Kidney (tissue), 14 donors: Measurements from ENCODE around the gene MYLK. TPM values are rescaled to one million over a fixed set of nuclear protein-coding genes. Genes with fewer than 3 reads are reported as not detected.

ENCODE experiments used
- DNase-seq, 5 donors: peaks; one replicate each; pipeline ENCODE4 v3.0.0-alpha.2; 2013 to 2020
- FAIRE-seq: peaks from 2 replicates; lab custom pipeline; 2012; peaks lifted over from hg19 to GRCh38; lab: Jason Lieb, UNC
- H3K27ac ChIP-seq, 2 donors: one replicate each; pipeline ENCODE4 v1.7.0; 2013; ENCODE audit warnings: low read depth in 2 of 2, low read length in 2 of 2, inconsistent platforms in 1 of 2
- H3K27me3 ChIP-seq: one replicate; pipeline ENCODE4 v1.7.1; 2013; ENCODE audit warnings: low read length, inconsistent platforms; ENCODE audit not compliant: control insufficient read depth, insufficient read depth
- H3K36me3 ChIP-seq, 3 donors: one replicate each; pipeline versions ENCODE4 v1.7.0 to v1.7.1; 2013; ENCODE audit warnings: low read length in 3 of 3, control low read depth in 1 of 3, inconsistent platforms in 1 of 3; ENCODE audit not compliant: insufficient read depth in 3 of 3, control insufficient read depth in 2 of 3
- H3K4me1 ChIP-seq, 3 donors: one replicate each; pipeline versions ENCODE4 v1.7.0 to v1.7.1; 2013; ENCODE audit warnings: low read length in 3 of 3, inconsistent platforms in 1 of 3, low read depth in 1 of 3; ENCODE audit not compliant: control insufficient read depth in 2 of 3, insufficient read depth in 2 of 3
- H3K4me3 ChIP-seq, 3 donors: one replicate each; pipeline versions ENCODE4 v1.7.0 to v1.8.1; 2013; ENCODE audit warnings: low read length in 3 of 3, control low read depth in 1 of 3, inconsistent platforms in 1 of 3
- H3K9ac ChIP-seq, 3 donors: one replicate each; pipeline versions ENCODE4 v1.7.0 to v1.7.1; 2013; ENCODE audit warnings: low read length in 3 of 3, control low read depth in 1 of 3, inconsistent platforms in 1 of 3
- H3K9me3 ChIP-seq, 3 donors: one replicate each; pipeline versions ENCODE4 v1.7.0 to v1.7.1; 2013; ENCODE audit warnings: low read length in 3 of 3, control low read depth in 1 of 3, inconsistent platforms in 1 of 3; ENCODE audit not compliant: control insufficient read depth in 2 of 3, insufficient read depth in 1 of 3
- CTCF ChIP-seq: IDR thresholded peaks from 3 replicates; pipeline ENCODE4 v1.5.1; 2012; ENCODE audit warnings: mild to moderate bottlenecking, moderate library complexity, borderline replicate concordance; ENCODE audit not compliant: insufficient read depth; ENCODE audit errors: extremely low read depth
- intact Hi-C: fragments of 100-400 bp; cut with DNase I; formaldehyde crosslinking; loops from one replicate; pipeline ENCODE4 v1.11.1; 2022
- polyA plus RNA-seq: library from polyadenylated mRNA; stranded (reverse); fragments of 350-450 nt; fragmentation: Illumina TruSeq; extraction: RNeasy Lipid Tissue Mini Kit (QIAGEN cat#74804); gene quantifications from one replicate; pipeline ENCODE4 v1.2.3, GENCODE V29; 2014; ENCODE audit warnings: low read depth, low replicate concordance; ENCODE audit not compliant: insufficient read depth
- total RNA-seq: library from RNA; stranded (reverse); fragmentation: NEBNext Ultra II Directional; extraction: Animal tissue kit (Norgen Biotek cat#: 25700); gene quantifications from one replicate; pipeline ENCODE4 v1.2.1, GENCODE V29; 2021
- donor health status: control.
- donor health status: control.
- donor health status: control.
- donor health status: control.
- donor health status: control.
- donor health status: DM: yes; HTN: yes; CAD: no.
- donor health status: Normal renal cell carcinoma (clear cell type).

Gene MYLK
- total and polyA plus RNA-seq, 2 donors from 2014 or later: 25.3 to 164 TPM

GRCh38 chr3:123670743-123671142 lies 213.4 kb downstream of the MYLK start:
- H3K4me3 ChIP-seq: no peak overlapping the region
- TF ChIP-seq CTCF: no peak
- no peak overlapping the region for H3K27ac ChIP-seq
- H3K36me3 ChIP-seq: peaks cover 4 to 20% (median 4%) of the 10 kb centered on the region in 3 donors
- no peak overlapping the region for H3K9ac ChIP-seq
- intact Hi-C loops: no loop called here
- no peaks in the 10 kb centered on the region for H3K9me3 ChIP-seq
- H3K27me3 ChIP-seq: no peaks in the 10 kb centered on the region
- no peak for DNase-seq
- H3K4me1 ChIP-seq: peaks cover 0 to 19% (median 8%) of the 10 kb centered on the region in 3 donors
- FAIRE-seq: no peak

- intact Hi-C loops: no loop called here
- no peak overlapping the region for H3K4me3 ChIP-seq
- DNase-seq: peak in 1 of 5 donors; percentile 73
- no peak for FAIRE-seq
- peak overlapping the region; percentile 16 to 71 for H3K27ac ChIP-seq
- H3K9me3 ChIP-seq: no peaks in the 10 kb centered on the region
- TF ChIP-seq CTCF: no peak
- H3K9ac ChIP-seq: peak overlapping the region in 1 of 3 donors; percentile 17
- H3K4me1 ChIP-seq: peaks cover 0 to 19% (median 8%) of the 10 kb centered on the region in 3 donors
- no peaks in the 10 kb centered on the region for H3K27me3 ChIP-seq
- H3K36me3 ChIP-seq: peaks cover 4 to 27% (median 4%) of the 10 kb centered on the region in 3 donors
Measured at GRCh38 chr3:123668906-123669305, 215.2 kb downstream of the MYLK start.

GRCh38 chr3:123667784-123668183 lies 216.3 kb downstream of the MYLK start:
- Histone ChIP-seq H3K4me1 (peaks cover 0 to 19% (median 11%) of the 10 kb centered on the region in 3 donors), H3K9ac (no peak overlapping the region), H3K4me3 (no peak overlapping the region), H3K9me3 (no peaks in the 10 kb centered on the region), H3K27me3 (no peaks in the 10 kb centered on the region), H3K27ac (peak overlapping the region; percentile 52 to 71), H3K36me3 (peaks cover 4 to 32% (median 10%) of the 10 kb centered on the region in 3 donors)
- no peak for DNase-seq
- intact Hi-C loops: no loop called here
- TF ChIP-seq CTCF: no peak
- FAIRE-seq: peak; percentile 88

GRCh38 chr3:123664753-123665152 lies 219.4 kb downstream of the MYLK start:
- H3K36me3 ChIP-seq: peaks cover 4 to 34% (median 10%) of the 10 kb centered on the region in 3 donors
- peaks cover 6 to 43% (median 31%) of the 10 kb centered on the region in 3 donors for H3K4me1 ChIP-seq
- H3K4me3 ChIP-seq: no peak overlapping the region
- no peaks in the 10 kb centered on the region for H3K9me3 ChIP-seq
- intact Hi-C loops: no loop called here
- no peaks in the 10 kb centered on the region for H3K27me3 ChIP-seq
- FAIRE-seq (no peak), DNase-seq (no peak)
- H3K27ac ChIP-seq: no peak overlapping the region
- no peak for TF ChIP-seq CTCF
- H3K9ac ChIP-seq: no peak overlapping the region
